Measurements from ENCODE around the gene CPA5.

CPA5 gene

GRCh38 chr7:130393101-130393561 is 48.5 kb downstream of the CPA5 start:
- TF ChIP-seq, protein P1, sequence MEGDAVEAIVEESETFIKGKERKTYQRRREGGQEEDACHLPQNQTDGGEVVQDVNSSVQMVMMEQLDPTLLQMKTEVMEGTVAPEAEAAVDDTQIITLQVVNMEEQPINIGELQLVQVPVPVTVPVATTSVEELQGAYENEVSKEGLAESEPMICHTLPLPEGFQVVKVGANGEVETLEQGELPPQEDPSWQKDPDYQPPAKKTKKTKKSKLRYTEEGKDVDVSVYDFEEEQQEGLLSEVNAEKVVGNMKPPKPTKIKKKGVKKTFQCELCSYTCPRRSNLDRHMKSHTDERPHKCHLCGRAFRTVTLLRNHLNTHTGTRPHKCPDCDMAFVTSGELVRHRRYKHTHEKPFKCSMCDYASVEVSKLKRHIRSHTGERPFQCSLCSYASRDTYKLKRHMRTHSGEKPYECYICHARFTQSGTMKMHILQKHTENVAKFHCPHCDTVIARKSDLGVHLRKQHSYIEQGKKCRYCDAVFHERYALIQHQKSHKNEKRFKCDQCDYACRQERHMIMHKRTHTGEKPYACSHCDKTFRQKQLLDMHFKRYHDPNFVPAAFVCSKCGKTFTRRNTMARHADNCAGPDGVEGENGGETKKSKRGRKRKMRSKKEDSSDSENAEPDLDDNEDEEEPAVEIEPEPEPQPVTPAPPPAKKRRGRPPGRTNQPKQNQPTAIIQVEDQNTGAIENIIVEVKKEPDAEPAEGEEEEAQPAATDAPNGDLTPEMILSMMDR (IDR thresholded peaks at IDR 0.05; ENCODE audit: control extremely low read depth, extremely low read depth, low read depth, missing control alignments), result no peak
- ChIA-PET CTCF (interaction anchor here (1.0 kb wide), 2 partner anchors 8 to 21 kb away, joined by 3 to 4 read pairs; no protein-coding TSS in a partner anchor), POLR2A (no interaction called here)
- no peak for DNase-seq (ENCODE audit: extremely low spot score)

GRCh38 chr7:130393841-130394411 is 49.3 kb downstream of the CPA5 start:
- TF ChIP-seq, protein P1 (IDR thresholded peaks at IDR 0.05; ENCODE audit: control extremely low read depth, extremely low read depth, low read depth, missing control alignments), result no peak
- CTCF ChIA-PET, result interaction anchor here (1.0 to 1.3 kb wide), 2 partner anchors 9 to 19 kb away, joined by 3 to 4 read pairs; no protein-coding TSS in a partner anchor
- no peak for DNase-seq (ENCODE audit: extremely low spot score)
- POLR2A ChIA-PET, result no interaction called here

GRCh38 chr7:130394421-130395195 is 50.0 kb downstream of the CPA5 start:
- CTCF ChIA-PET, result interaction anchor here (1.3 kb wide), 1 partner anchor 18 kb away, joined by 4 read pairs; no protein-coding TSS in a partner anchor
- TF ChIP-seq, protein P1 (IDR thresholded peaks at IDR 0.05; ENCODE audit: control extremely low read depth, extremely low read depth, low read depth, missing control alignments), result no peak
- POLR2A ChIA-PET, result no interaction called here
- DNase-seq (ENCODE audit: extremely low spot score), result no peak

- ChIA-PET CTCF (no interaction called here), POLR2A (no interaction called here)
- DNase-seq (ENCODE audit: extremely low spot score), result no peak
- TF ChIP-seq, protein P1 (IDR thresholded peaks at IDR 0.05; ENCODE audit: control extremely low read depth, extremely low read depth, low read depth, missing control alignments), result no peak
These were observed 50.8 kb downstream of the CPA5 start for GRCh38 chr7:130395421-130395820.

GRCh38 chr7:130396109-130396508 is 51.5 kb downstream of the CPA5 start:
- POLR2A ChIA-PET, result no interaction called here
- CTCF ChIA-PET, result interaction anchor here (1.0 kb wide), 1 partner anchor 16 kb away, joined by 3 read pairs; no protein-coding TSS in a partner anchor
- TF ChIP-seq, protein P1 (IDR thresholded peaks at IDR 0.05; ENCODE audit: control extremely low read depth, extremely low read depth, low read depth, missing control alignments), result no peak
- no peak for DNase-seq (ENCODE audit: extremely low spot score)

GRCh38 chr7:130397051-130397757 is 52.6 kb downstream of the CPA5 start:
- TF ChIP-seq, protein P1 (IDR thresholded peaks at IDR 0.05; ENCODE audit: control extremely low read depth, extremely low read depth, low read depth, missing control alignments), result no peak
- ChIA-PET POLR2A (no interaction called here), CTCF (interaction anchor here (1.0 to 1.4 kb wide), 2 partner anchors 15 kb away, joined by 3 to 4 read pairs; no protein-coding TSS in a partner anchor)
- DNase-seq (ENCODE audit: extremely low spot score), result no peak

All from GM10248 (cell line).